ENCODE results near the gene SEMA5A.

The SEMA5A gene

DNA sequence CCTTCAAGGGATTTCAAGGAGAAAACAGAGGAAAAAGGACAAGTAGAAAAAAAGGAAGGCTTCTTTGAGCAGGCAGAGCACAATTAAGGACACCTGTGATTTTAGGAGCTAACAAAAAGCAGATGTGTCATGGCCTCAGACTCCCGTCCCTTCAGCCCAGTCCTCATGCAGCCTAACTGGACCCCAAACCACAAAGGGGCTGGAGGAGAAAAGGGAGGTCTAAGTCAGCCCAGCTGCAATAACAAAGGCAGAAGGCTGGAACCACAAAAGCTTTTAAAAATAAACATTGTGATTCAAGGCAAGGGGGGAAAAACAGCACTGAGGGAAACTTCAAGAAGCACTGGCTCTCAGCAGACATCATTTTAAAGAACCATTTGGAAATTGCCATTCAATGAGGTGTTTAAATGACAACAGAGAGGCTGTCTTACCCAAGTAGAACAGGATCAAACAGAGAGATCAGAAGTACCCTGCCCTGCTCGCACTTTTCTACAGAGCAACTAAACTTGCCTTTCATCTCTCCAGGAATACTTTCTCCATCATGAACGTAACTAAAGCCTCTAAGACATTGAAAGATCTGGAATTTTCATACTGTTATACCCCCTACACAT, 89.3 kb downstream of the SEMA5A start:
- TF ChIP-seq, protein P1, sequence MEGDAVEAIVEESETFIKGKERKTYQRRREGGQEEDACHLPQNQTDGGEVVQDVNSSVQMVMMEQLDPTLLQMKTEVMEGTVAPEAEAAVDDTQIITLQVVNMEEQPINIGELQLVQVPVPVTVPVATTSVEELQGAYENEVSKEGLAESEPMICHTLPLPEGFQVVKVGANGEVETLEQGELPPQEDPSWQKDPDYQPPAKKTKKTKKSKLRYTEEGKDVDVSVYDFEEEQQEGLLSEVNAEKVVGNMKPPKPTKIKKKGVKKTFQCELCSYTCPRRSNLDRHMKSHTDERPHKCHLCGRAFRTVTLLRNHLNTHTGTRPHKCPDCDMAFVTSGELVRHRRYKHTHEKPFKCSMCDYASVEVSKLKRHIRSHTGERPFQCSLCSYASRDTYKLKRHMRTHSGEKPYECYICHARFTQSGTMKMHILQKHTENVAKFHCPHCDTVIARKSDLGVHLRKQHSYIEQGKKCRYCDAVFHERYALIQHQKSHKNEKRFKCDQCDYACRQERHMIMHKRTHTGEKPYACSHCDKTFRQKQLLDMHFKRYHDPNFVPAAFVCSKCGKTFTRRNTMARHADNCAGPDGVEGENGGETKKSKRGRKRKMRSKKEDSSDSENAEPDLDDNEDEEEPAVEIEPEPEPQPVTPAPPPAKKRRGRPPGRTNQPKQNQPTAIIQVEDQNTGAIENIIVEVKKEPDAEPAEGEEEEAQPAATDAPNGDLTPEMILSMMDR (IDR thresholded peaks at IDR 0.05; ENCODE audit: control extremely low read depth, extremely low read depth, low read depth, missing control alignments): no peak
- ChIA-PET CTCF (interaction anchor here (1.2 to 1.5 kb wide), 5 partner anchors 10 to 92 kb away, joined by 3 to 5 read pairs (median 4); no protein-coding TSS in a partner anchor), POLR2A (no interaction called here)
- DNase-seq (ENCODE audit: extremely low spot score): no peak

DNA sequence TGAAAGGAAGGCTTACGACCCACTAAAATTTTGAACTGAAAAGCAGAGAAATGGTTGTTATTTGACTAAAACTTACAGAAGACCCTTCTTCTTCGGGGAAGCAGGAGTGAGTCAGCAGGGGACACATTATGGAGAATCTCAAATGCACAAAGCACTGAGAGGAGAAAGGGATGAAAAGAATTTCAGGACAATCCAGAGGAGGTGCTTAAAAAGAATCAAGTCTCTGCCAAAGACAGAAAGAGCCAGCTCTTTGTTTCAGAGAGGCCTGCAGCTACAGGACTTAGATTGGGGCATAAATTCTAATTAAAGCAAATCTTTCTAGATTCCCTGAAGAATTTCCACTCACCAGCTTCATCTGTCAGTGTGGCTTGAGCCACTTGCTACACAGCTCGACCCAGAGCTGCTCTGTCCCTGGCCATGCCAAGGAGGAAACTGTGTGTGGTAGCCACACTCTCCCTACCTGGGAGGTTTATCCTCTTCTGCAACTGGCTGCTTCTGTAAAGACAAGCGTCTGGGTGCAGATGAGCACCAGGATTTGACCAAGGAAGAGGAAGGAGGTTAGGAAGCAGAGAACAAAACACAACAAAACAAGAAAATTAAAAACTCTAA, 89.9 kb downstream of the SEMA5A start:
- TF ChIP-seq, protein P1 (IDR thresholded peaks at IDR 0.05; ENCODE audit: control extremely low read depth, extremely low read depth, low read depth, missing control alignments): no peak
- no peak for DNase-seq (ENCODE audit: extremely low spot score)
- ChIA-PET POLR2A (no interaction called here), CTCF (interaction anchor here (0.6 to 1.5 kb wide), 7 partner anchors 8 to 91 kb away, joined by 3 to 5 read pairs (median 3); no protein-coding TSS in a partner anchor)

DNA sequence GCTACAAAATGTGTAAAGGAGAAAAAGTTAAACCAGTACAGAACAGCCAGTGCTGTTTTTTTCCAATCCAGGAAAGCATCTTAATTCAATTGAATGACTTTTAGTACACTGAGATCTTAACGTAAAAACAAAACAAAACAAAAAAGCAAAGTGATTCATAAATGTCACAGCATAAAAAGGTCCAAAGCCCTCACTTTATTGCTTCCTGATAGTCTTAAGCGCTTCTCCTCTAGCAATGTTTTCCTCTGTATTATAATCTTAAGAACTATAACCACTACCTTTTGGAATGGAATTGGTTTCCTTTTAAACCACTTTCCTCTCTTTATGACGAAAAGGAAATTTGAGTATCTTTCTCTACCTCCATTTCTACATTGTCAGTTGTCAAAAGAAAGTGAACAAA, 91.4 kb downstream of the SEMA5A start:
- TF ChIP-seq, protein P1 (IDR thresholded peaks at IDR 0.05; ENCODE audit: control extremely low read depth, extremely low read depth, low read depth, missing control alignments): no peak
- DNase-seq (ENCODE audit: extremely low spot score): no peak
- ChIA-PET CTCF (no interaction called here), POLR2A (no interaction called here)

DNA sequence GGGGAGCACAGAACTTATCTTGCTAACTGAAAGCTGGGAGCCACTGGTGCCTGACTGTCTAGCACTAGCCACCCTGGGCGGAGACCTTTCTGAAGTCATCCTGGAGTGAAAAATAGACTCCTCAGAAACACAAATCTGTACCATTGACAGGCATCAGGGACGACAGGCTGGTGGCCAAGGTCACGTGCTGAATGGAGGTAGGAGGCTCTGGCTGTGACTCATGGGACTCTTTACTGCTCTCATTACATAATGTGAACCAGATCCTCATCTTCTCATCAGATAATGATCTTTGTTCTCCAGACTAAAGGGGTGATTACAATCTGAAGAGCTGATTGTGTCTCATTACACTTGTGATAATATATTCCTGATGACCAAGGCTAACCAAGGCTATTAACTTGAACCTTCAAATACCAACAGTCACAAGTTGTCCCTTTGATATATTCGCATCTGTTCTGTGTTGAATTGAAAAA, 91.8 kb downstream of the SEMA5A start:
- TF ChIP-seq, protein P1 (IDR thresholded peaks at IDR 0.05; ENCODE audit: control extremely low read depth, extremely low read depth, low read depth, missing control alignments): no peak
- ChIA-PET CTCF (no interaction called here), POLR2A (no interaction called here)
- no peak for DNase-seq (ENCODE audit: extremely low spot score)

DNA sequence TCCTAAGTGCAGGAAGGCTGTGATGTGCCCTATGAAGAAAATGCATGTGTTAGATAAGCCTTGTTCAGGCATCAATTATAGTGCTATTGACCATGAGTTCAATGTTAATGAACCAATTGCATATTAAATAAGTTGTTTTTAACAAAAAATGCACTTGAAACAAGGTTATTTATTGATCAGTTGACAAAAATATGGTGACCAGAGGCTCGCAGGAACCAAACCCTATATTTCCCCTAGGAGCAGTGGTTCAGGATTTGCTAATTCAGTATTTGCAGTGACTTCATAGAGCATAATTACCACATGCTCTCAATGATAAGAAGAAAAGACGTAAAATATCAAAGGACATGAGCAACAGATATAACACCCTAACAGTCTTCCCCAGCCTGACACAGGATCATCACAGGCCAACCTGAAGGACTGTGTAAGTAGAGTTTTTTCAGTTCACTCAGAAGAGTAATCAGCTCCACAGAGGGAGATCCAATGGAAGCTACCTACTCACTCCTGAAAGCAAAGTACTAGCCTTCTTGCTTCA, 92.3 kb downstream of the SEMA5A start:
- TF ChIP-seq, protein P1 (IDR thresholded peaks at IDR 0.05; ENCODE audit: control extremely low read depth, extremely low read depth, low read depth, missing control alignments): no peak
- POLR2A ChIA-PET: no interaction called here
- CTCF ChIA-PET: interaction anchor here (1.4 kb wide), 1 partner anchor 48 kb away, joined by 4 read pairs; no protein-coding TSS in a partner anchor
- no peak for DNase-seq (ENCODE audit: extremely low spot score)

DNA sequence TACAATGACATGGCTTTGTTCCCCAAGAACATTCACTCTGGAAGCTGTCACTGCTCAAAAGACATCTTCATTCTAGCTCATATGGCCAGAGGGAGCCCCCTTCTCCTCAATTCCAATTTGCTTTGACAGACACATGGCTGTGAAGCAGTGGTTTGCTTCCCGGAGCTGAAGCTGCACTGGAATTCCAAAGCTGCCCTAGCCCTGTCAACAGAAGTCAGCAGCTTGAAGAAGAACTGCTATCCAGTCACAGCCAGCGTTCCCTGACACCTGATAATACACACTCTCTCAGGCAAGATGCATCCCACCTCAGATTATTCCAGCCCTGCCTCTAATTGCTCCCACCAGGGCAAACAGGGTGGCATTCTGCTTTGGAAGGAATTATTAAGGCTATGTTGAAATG, 93.7 kb downstream of the SEMA5A start:
- CTCF ChIA-PET: interaction anchor here (1.0 to 1.4 kb wide), 4 partner anchors 13 to 91 kb away, joined by 4 to 5 read pairs (median 4); no protein-coding TSS in a partner anchor
- POLR2A ChIA-PET: no interaction called here
- TF ChIP-seq, protein P1 (IDR thresholded peaks at IDR 0.05; ENCODE audit: control extremely low read depth, extremely low read depth, low read depth, missing control alignments): no peak
- DNase-seq (ENCODE audit: extremely low spot score): no peak
